Measurements from ENCODE around the gene TMEM269. TPM values are rescaled to one million over a fixed set of nuclear protein-coding genes. Genes with fewer than 3 reads are reported as not detected.

TMEM269 gene
- total RNA-seq, 4 donors from 2014 or later = 0.11 to 0.17 (median 0.16) TPM; not detected in 1

GRCh38 chr1:42848823-42849537, 64.2 kb downstream of the TMEM269 start:
- Histone ChIP-seq H3K27me3 (no peaks in the 10 kb centered on the region), H3K9me3 (no peaks in the 10 kb centered on the region), H3K27ac (no peak overlapping the region), H3K4me1 (peaks cover 15% of the 10 kb centered on the region), H3K36me3 (peaks cover 15% of the 10 kb centered on the region), H3K4me3 (no peak overlapping the region)
- DNase-seq (ENCODE audit: low spot score in 2 of 2) = no peak
- no peak for TF ChIP-seq POLR2A (IDR thresholded peaks at IDR 0.05)
- no peak for TF ChIP-seq POLR2AphosphoS5 (IDR thresholded peaks at IDR 0.05)
- TF ChIP-seq EP300 (IDR thresholded peaks at IDR 0.05) = no peak
- TF ChIP-seq CTCF (IDR thresholded peaks at IDR 0.05) = no peak
- 92% methylated on average over 2 of the region's 2 CpGs for WGBS

GRCh38 chr1:42849944-42850343, 65.2 kb downstream of the TMEM269 start:
- 94% methylated on average over 5 of the region's 5 CpGs for WGBS
- no peak overlapping the region for H3K27ac ChIP-seq

More at GRCh38 chr1:42849944-42850343, 65.2 kb downstream of the TMEM269 start:
- Histone ChIP-seq H3K4me3 (no peak overlapping the region), H3K9me3 (no peaks in the 10 kb centered on the region), H3K4me1 (peaks cover 15% of the 10 kb centered on the region), H3K36me3 (peaks cover 15% of the 10 kb centered on the region), H3K27me3 (no peaks in the 10 kb centered on the region)
- no peak for TF ChIP-seq POLR2AphosphoS5 (IDR thresholded peaks at IDR 0.05)
- no peak for TF ChIP-seq POLR2A (IDR thresholded peaks at IDR 0.05)
- no peak for TF ChIP-seq CTCF (IDR thresholded peaks at IDR 0.05)
- TF ChIP-seq EP300 (IDR thresholded peaks at IDR 0.05) = no peak
- DNase-seq (ENCODE audit: low spot score in 2 of 2) = no peak

Other genes starting within 250 kb of the TMEM269 start
- gene PPIH, start 126.6 kb upstream of the TMEM269 start, total RNA-seq = 10 to 100 TPM; 28.6 to 34.4 (median 29.9) TPM
- gene YBX1, start 102.6 kb upstream of the TMEM269 start, total RNA-seq = 100 to 1,000 TPM; 327 to 396 (median 357) TPM
- under 1 TPM in 3 of 4 donors, not detected in 1; 0.38 to 0.98 (median 0.44) TPM for gene CLDN19, start 44.8 kb upstream of the TMEM269 start, total RNA-seq
- gene P3H1, start 18.0 kb upstream of the TMEM269 start, total RNA-seq = 10 to 100 TPM; 12.5 to 19.8 (median 16.1) TPM
- 1 to 10 TPM; 2.2 to 7.6 (median 3.1) TPM for gene C1orf50, start 17.7 kb upstream of the TMEM269 start, total RNA-seq
- gene ERMAP, start 32.1 kb downstream of the TMEM269 start, total RNA-seq = 10 to 100 TPM in 3 of 4 donors, 1 to 10 TPM in 1; 8.9 to 26.2 (median 14.1) TPM
- gene SVBP, start 32.4 kb downstream of the TMEM269 start, total RNA-seq = 10 to 100 TPM in 3 of 4 donors, 1 to 10 TPM in 1; 6.8 to 21.8 (median 13.9) TPM
- 10 to 100 TPM in 3 of 4 donors, 1 to 10 TPM in 1; 6.5 to 15.4 (median 12.1) TPM for gene ZNF691, start 61.6 kb downstream of the TMEM269 start, total RNA-seq
- gene SLC2A1, start 173.9 kb downstream of the TMEM269 start, total RNA-seq = 1,000 to 10,000 TPM in 1 of 4 donors, 100 to 1,000 TPM in 3; 466 to 1,239 (median 686) TPM